ENCODE data around the gene RASL10A.

DNA sequence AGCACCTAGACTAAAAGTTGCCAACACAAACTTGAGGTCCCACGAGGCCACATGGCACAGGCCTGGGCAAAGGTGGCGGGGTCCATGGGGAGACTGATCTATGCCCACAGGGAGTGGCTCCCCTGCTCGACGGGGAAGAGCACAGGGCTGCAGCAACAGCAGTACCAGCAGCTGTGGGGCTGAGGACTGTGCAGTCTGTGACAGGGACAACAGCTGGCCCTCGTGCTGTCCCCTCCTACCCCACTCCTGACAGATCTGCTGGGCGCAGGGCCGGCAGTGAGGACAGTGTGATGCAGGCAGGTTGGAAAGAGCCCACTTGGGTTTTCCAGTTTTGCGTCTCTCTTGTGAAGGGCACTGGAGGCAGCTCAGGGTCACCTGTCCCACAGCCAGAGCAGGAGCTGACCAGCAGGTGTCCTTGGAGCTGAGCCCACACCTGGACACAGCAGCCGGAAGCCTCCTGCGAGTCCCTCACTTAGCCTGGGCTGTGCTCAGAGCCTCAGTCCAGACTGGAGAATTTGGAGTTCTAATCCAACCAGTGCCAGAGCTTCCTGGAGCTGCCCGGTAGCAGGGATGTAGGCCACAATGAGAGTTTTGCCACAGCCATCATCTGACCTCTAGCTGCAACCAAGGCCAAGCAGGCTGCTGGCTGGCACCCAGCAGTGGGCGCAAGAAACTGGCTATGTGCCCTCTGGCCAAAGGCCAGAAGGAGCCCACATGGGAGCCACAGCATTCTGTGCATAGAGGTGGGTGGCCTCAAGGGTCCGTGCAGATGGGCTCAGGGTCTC, 12.6 kb downstream of the RASL10A start:
- TF ChIP-seq TAF1 (IDR thresholded peaks at IDR 0.05; ENCODE audit: borderline replicate concordance, insufficient read depth, low read length) (no peak), POLR2AphosphoS5 (IDR thresholded peaks at IDR 0.05; ENCODE audit: low read depth, low read length) (no peak)

Measured in PFSK-1 (cell line).